Measurements from ENCODE around the gene ADGRG6.

ADGRG6 gene

GRCh38 chr6:142429195-142429594, 127.4 kb downstream of the ADGRG6 start:
- Histone ChIP-seq H3K4me1 (ENCODE audit: control insufficient read depth in 2 of 2, insufficient read depth in 2 of 2, low read length in 2 of 2) (no peaks in the 10 kb centered on the region), H3K9me3 (ENCODE audit: control insufficient read depth in 2 of 2, low read length in 2 of 2) (no peaks in the 10 kb centered on the region), H3K27me3 (ENCODE audit: control insufficient read depth in 2 of 2, insufficient read depth in 2 of 2, low read length in 2 of 2) (no peaks in the 10 kb centered on the region), H3K27ac (ENCODE audit: low read depth in 2 of 2, low read length in 2 of 2) (no peak overlapping the region), H3K4me3 (ENCODE audit: low read length in 2 of 2) (no peak overlapping the region), H3K36me3 (ENCODE audit: control insufficient read depth in 2 of 2, insufficient read depth in 2 of 2, low read length in 2 of 2) (no peaks in the 10 kb centered on the region), H3K9ac (ENCODE audit: low read depth in 1 of 2, low read length in 2 of 2) (no peak overlapping the region)

- H3K4me1 ChIP-seq (ENCODE audit: control insufficient read depth in 2 of 2, insufficient read depth in 2 of 2, low read length in 2 of 2) = no peaks in the 10 kb centered on the region
- no peaks in the 10 kb centered on the region for H3K27me3 ChIP-seq (ENCODE audit: control insufficient read depth in 2 of 2, insufficient read depth in 2 of 2, low read length in 2 of 2)
- no peaks in the 10 kb centered on the region for H3K36me3 ChIP-seq (ENCODE audit: control insufficient read depth in 2 of 2, insufficient read depth in 2 of 2, low read length in 2 of 2)
- H3K27ac ChIP-seq (ENCODE audit: low read depth in 2 of 2, low read length in 2 of 2) = no peak overlapping the region
- H3K9me3 ChIP-seq (ENCODE audit: control insufficient read depth in 2 of 2, low read length in 2 of 2) = no peaks in the 10 kb centered on the region
- no peak overlapping the region for H3K4me3 ChIP-seq (ENCODE audit: low read length in 2 of 2)
- no peak overlapping the region for H3K9ac ChIP-seq (ENCODE audit: low read depth in 1 of 2, low read length in 2 of 2)
Observed at GRCh38 chr6:142433419-142433818, 131.6 kb downstream of the ADGRG6 start.

DNA sequence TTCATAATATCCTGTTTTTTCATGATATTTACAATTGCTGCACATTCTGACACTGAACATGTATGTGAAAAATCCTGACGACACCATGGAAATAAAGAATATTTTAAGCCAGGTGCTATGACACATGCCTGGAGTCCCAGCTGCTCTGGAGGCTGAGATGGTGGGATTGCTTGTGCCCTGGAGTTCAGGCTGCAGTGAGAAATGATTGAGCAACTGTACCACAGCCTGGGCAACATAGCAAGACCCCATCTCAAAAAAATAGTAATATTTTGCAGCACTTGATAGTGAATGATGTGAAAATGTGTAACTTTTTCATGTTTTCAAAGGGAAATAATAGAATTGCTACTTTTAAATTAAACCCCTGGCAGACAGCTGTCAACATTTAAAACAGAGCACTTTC, 137.1 kb downstream of the ADGRG6 start:
- no peaks in the 10 kb centered on the region for H3K9me3 ChIP-seq (ENCODE audit: control insufficient read depth in 2 of 2, low read length in 2 of 2)
- H3K9ac ChIP-seq (ENCODE audit: low read depth in 1 of 2, low read length in 2 of 2) = no peak overlapping the region
- no peaks in the 10 kb centered on the region for H3K27me3 ChIP-seq (ENCODE audit: control insufficient read depth in 2 of 2, insufficient read depth in 2 of 2, low read length in 2 of 2)
- no peaks in the 10 kb centered on the region for H3K36me3 ChIP-seq (ENCODE audit: control insufficient read depth in 2 of 2, insufficient read depth in 2 of 2, low read length in 2 of 2)
- no peaks in the 10 kb centered on the region for H3K4me1 ChIP-seq (ENCODE audit: control insufficient read depth in 2 of 2, insufficient read depth in 2 of 2, low read length in 2 of 2)
- no peak overlapping the region for H3K27ac ChIP-seq (ENCODE audit: low read depth in 2 of 2, low read length in 2 of 2)
- H3K4me3 ChIP-seq (ENCODE audit: low read length in 2 of 2) = no peak overlapping the region

DNA sequence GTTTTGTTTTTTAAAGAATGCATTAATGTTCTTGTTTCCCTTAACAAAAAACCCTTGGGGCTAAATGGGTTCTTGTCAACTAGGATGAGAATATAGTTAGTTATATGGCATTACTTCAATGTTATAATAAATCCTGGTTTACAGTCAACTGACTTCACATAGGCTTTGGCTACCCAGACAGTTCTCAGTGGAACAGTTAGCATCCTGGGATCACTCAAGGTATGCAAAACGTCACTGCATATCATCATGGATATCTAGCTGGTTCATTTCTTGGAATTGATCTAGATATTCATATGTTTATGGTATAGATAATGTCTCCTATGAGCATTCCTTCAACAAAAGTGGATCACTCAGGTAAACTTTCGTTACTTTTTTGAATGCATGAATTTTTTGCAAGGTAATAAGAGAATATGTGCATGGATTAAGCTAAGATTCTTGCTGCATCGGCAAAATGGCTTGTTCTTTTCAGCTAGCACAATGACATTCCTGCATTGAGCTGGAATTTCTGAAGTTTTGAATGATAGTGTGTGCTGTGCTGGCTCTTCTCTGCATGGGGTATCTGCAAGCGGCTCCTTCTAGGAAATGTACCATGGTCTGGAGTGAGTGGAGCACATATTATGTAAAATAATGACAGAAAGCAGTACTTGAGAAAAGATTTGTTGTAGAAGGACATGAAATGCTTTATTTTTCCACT, 138.9 kb downstream of the ADGRG6 start:
- no peaks in the 10 kb centered on the region for H3K4me1 ChIP-seq (ENCODE audit: control insufficient read depth in 2 of 2, insufficient read depth in 2 of 2, low read length in 2 of 2)
- H3K9ac ChIP-seq (ENCODE audit: low read depth in 1 of 2, low read length in 2 of 2) = no peak overlapping the region
- no peaks in the 10 kb centered on the region for H3K27me3 ChIP-seq (ENCODE audit: control insufficient read depth in 2 of 2, insufficient read depth in 2 of 2, low read length in 2 of 2)
- H3K36me3 ChIP-seq (ENCODE audit: control insufficient read depth in 2 of 2, insufficient read depth in 2 of 2, low read length in 2 of 2) = no peaks in the 10 kb centered on the region
- H3K4me3 ChIP-seq (ENCODE audit: low read length in 2 of 2) = no peak overlapping the region
- no peaks in the 10 kb centered on the region for H3K9me3 ChIP-seq (ENCODE audit: control insufficient read depth in 2 of 2, low read length in 2 of 2)
- H3K27ac ChIP-seq (ENCODE audit: low read depth in 2 of 2, low read length in 2 of 2) = no peak overlapping the region

GRCh38 chr6:142441716-142442115, 139.9 kb downstream of the ADGRG6 start:
- Histone ChIP-seq H3K4me1 (ENCODE audit: control insufficient read depth in 2 of 2, insufficient read depth in 2 of 2, low read length in 2 of 2) (no peaks in the 10 kb centered on the region), H3K9me3 (ENCODE audit: control insufficient read depth in 2 of 2, low read length in 2 of 2) (no peaks in the 10 kb centered on the region), H3K36me3 (ENCODE audit: control insufficient read depth in 2 of 2, insufficient read depth in 2 of 2, low read length in 2 of 2) (no peaks in the 10 kb centered on the region), H3K4me3 (ENCODE audit: low read length in 2 of 2) (no peak overlapping the region), H3K9ac (ENCODE audit: low read depth in 1 of 2, low read length in 2 of 2) (no peak overlapping the region), H3K27me3 (ENCODE audit: control insufficient read depth in 2 of 2, insufficient read depth in 2 of 2, low read length in 2 of 2) (no peaks in the 10 kb centered on the region), H3K27ac (ENCODE audit: low read depth in 2 of 2, low read length in 2 of 2) (no peak overlapping the region)

DNA sequence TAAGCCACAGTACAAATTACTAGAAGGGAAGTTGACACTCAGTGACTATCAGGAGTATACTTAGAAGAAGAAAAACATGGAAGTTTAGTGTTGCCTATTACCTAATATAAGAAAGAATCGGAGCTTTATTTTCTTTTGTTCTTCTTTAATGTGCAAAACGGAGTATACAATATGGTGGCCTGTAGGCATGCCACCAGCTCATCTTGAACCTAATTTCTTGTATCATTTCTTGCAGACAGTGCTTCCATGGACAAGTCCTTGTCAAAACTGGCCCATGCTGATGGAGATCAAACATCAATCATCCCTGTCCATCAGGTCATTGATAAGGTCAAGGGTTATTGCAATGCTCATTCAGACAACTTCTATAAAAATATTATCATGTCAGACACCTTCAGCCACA, 141.3 kb downstream of the ADGRG6 start:
- Histone ChIP-seq H3K36me3 (ENCODE audit: control insufficient read depth in 2 of 2, insufficient read depth in 2 of 2, low read length in 2 of 2) (no peaks in the 10 kb centered on the region), H3K4me3 (ENCODE audit: low read length in 2 of 2) (no peak overlapping the region), H3K4me1 (ENCODE audit: control insufficient read depth in 2 of 2, insufficient read depth in 2 of 2, low read length in 2 of 2) (no peaks in the 10 kb centered on the region), H3K27ac (ENCODE audit: low read depth in 2 of 2, low read length in 2 of 2) (no peak overlapping the region), H3K9me3 (ENCODE audit: control insufficient read depth in 2 of 2, low read length in 2 of 2) (no peaks in the 10 kb centered on the region), H3K9ac (ENCODE audit: low read depth in 1 of 2, low read length in 2 of 2) (no peak overlapping the region), H3K27me3 (ENCODE audit: control insufficient read depth in 2 of 2, insufficient read depth in 2 of 2, low read length in 2 of 2) (no peaks in the 10 kb centered on the region)

- no peak overlapping the region for H3K9ac ChIP-seq (ENCODE audit: low read depth in 1 of 2, low read length in 2 of 2)
- no peak overlapping the region for H3K4me3 ChIP-seq (ENCODE audit: low read length in 2 of 2)
- H3K27ac ChIP-seq (ENCODE audit: low read depth in 2 of 2, low read length in 2 of 2) = no peak overlapping the region
- no peaks in the 10 kb centered on the region for H3K36me3 ChIP-seq (ENCODE audit: control insufficient read depth in 2 of 2, insufficient read depth in 2 of 2, low read length in 2 of 2)
- no peaks in the 10 kb centered on the region for H3K9me3 ChIP-seq (ENCODE audit: control insufficient read depth in 2 of 2, low read length in 2 of 2)
- H3K27me3 ChIP-seq (ENCODE audit: control insufficient read depth in 2 of 2, insufficient read depth in 2 of 2, low read length in 2 of 2) = no peaks in the 10 kb centered on the region
- no peaks in the 10 kb centered on the region for H3K4me1 ChIP-seq (ENCODE audit: control insufficient read depth in 2 of 2, insufficient read depth in 2 of 2, low read length in 2 of 2)
Observed at GRCh38 chr6:142443532-142443931, 141.7 kb downstream of the ADGRG6 start.

GRCh38 chr6:142444376-142444775, 142.6 kb downstream of the ADGRG6 start:
- Histone ChIP-seq H3K27ac (ENCODE audit: low read depth in 2 of 2, low read length in 2 of 2) (no peak overlapping the region), H3K4me1 (ENCODE audit: control insufficient read depth in 2 of 2, insufficient read depth in 2 of 2, low read length in 2 of 2) (no peaks in the 10 kb centered on the region), H3K9me3 (ENCODE audit: control insufficient read depth in 2 of 2, low read length in 2 of 2) (no peaks in the 10 kb centered on the region), H3K9ac (ENCODE audit: low read depth in 1 of 2, low read length in 2 of 2) (no peak overlapping the region), H3K27me3 (ENCODE audit: control insufficient read depth in 2 of 2, insufficient read depth in 2 of 2, low read length in 2 of 2) (no peaks in the 10 kb centered on the region), H3K36me3 (ENCODE audit: control insufficient read depth in 2 of 2, insufficient read depth in 2 of 2, low read length in 2 of 2) (no peaks in the 10 kb centered on the region), H3K4me3 (ENCODE audit: low read length in 2 of 2) (no peak overlapping the region)

DNA sequence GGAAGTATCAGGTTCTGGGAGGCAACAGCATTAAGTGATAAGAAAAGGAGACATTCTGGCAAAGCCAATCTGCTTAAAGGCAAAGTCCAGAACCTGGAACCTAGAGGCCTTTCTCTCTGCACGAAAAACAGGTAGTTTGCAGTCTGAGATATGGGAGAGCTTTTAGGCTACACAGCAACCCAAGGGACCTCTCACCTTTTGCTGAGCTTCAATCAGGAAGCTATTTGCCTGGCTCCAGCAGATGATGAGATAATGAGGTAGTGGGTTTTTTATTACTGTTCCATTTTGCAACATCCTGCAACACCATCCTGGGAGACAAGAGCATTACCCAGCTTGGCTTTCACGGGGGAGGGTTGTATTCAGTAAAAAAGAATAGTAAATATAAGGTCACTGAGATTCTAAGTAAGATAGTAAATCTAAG, 143.1 kb downstream of the ADGRG6 start:
- Histone ChIP-seq H3K4me3 (ENCODE audit: low read length in 2 of 2) (no peak overlapping the region), H3K9me3 (ENCODE audit: control insufficient read depth in 2 of 2, low read length in 2 of 2) (no peaks in the 10 kb centered on the region), H3K27ac (ENCODE audit: low read depth in 2 of 2, low read length in 2 of 2) (no peak overlapping the region), H3K36me3 (ENCODE audit: control insufficient read depth in 2 of 2, insufficient read depth in 2 of 2, low read length in 2 of 2) (no peaks in the 10 kb centered on the region), H3K9ac (ENCODE audit: low read depth in 1 of 2, low read length in 2 of 2) (no peak overlapping the region), H3K27me3 (ENCODE audit: control insufficient read depth in 2 of 2, insufficient read depth in 2 of 2, low read length in 2 of 2) (no peaks in the 10 kb centered on the region), H3K4me1 (ENCODE audit: control insufficient read depth in 2 of 2, insufficient read depth in 2 of 2, low read length in 2 of 2) (no peaks in the 10 kb centered on the region)

GRCh38 chr6:142446168-142446567, 144.4 kb downstream of the ADGRG6 start:
- H3K4me1 ChIP-seq (ENCODE audit: control insufficient read depth in 2 of 2, insufficient read depth in 2 of 2, low read length in 2 of 2) = no peaks in the 10 kb centered on the region
- H3K27ac ChIP-seq (ENCODE audit: low read depth in 2 of 2, low read length in 2 of 2) = no peak overlapping the region
- no peaks in the 10 kb centered on the region for H3K9me3 ChIP-seq (ENCODE audit: control insufficient read depth in 2 of 2, low read length in 2 of 2)
- no peaks in the 10 kb centered on the region for H3K27me3 ChIP-seq (ENCODE audit: control insufficient read depth in 2 of 2, insufficient read depth in 2 of 2, low read length in 2 of 2)
- H3K9ac ChIP-seq (ENCODE audit: low read depth in 1 of 2, low read length in 2 of 2) = no peak overlapping the region
- no peaks in the 10 kb centered on the region for H3K36me3 ChIP-seq (ENCODE audit: control insufficient read depth in 2 of 2, insufficient read depth in 2 of 2, low read length in 2 of 2)
- H3K4me3 ChIP-seq (ENCODE audit: low read length in 2 of 2) = no peak overlapping the region

DNA sequence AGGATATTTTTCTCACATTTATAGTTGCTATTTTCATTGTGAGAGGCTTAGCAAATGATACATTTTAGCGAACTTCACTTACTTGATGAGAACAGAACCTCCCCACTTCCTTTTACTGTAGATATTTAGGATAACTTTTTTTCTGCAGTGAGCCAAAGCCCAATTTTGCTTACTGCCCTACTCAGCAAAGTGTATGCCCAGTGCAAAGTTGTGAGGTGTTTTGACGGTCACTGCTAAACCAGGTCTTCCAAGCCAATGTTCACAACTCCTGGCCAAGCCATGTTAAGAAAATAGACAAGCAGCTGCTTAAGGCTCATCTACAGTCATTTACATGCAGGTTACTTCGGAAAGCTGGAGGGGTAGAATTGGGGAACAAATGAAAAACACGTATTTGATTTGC, 144.8 kb downstream of the ADGRG6 start:
- H3K27ac ChIP-seq (ENCODE audit: low read depth in 2 of 2, low read length in 2 of 2) = no peak overlapping the region
- H3K4me1 ChIP-seq (ENCODE audit: control insufficient read depth in 2 of 2, insufficient read depth in 2 of 2, low read length in 2 of 2) = no peaks in the 10 kb centered on the region
- no peaks in the 10 kb centered on the region for H3K9me3 ChIP-seq (ENCODE audit: control insufficient read depth in 2 of 2, low read length in 2 of 2)
- H3K36me3 ChIP-seq (ENCODE audit: control insufficient read depth in 2 of 2, insufficient read depth in 2 of 2, low read length in 2 of 2) = no peaks in the 10 kb centered on the region
- H3K4me3 ChIP-seq (ENCODE audit: low read length in 2 of 2) = no peak overlapping the region
- H3K9ac ChIP-seq (ENCODE audit: low read depth in 1 of 2, low read length in 2 of 2) = no peak overlapping the region
- H3K27me3 ChIP-seq (ENCODE audit: control insufficient read depth in 2 of 2, insufficient read depth in 2 of 2, low read length in 2 of 2) = no peaks in the 10 kb centered on the region

Data from mucosa of rectum (tissue), 2 donors.